Measurements from ENCODE around the gene TMEM213.

Gene TMEM213

GRCh38 chr7:138880881-138881578, 83.2 kb downstream of the TMEM213 start:
- no peak for DNase-seq (ENCODE audit: low read depth)
- no peak for TF ChIP-seq CTCF (conservative IDR thresholded peaks at IDR 0.05; ENCODE audit: low read depth, low read length)
- H3K4me3 ChIP-seq (ENCODE audit: low read length): no peak overlapping the region

GRCh38 chr7:138881579-138882188, 83.9 kb downstream of the TMEM213 start:
- no peak for DNase-seq (ENCODE audit: low read depth)
- no peak for TF ChIP-seq CTCF (conservative IDR thresholded peaks at IDR 0.05; ENCODE audit: low read depth, low read length)
- no peak overlapping the region for H3K4me3 ChIP-seq (ENCODE audit: low read length)

- no peak for DNase-seq (ENCODE audit: low read depth)
These were observed 84.5 kb downstream of the TMEM213 start for GRCh38 chr7:138882249-138882648.

GRCh38 chr7:138885383-138886147, 87.8 kb downstream of the TMEM213 start:
- H3K4me3 ChIP-seq (ENCODE audit: low read length): no peak overlapping the region
- no peak for DNase-seq (ENCODE audit: low read depth)
- peak; percentile 32 for TF ChIP-seq CTCF (conservative IDR thresholded peaks at IDR 0.05; ENCODE audit: low read depth, low read length)

More at GRCh38 chr7:138882249-138882648, 84.5 kb downstream of the TMEM213 start:
- TF ChIP-seq CTCF (conservative IDR thresholded peaks at IDR 0.05; ENCODE audit: low read depth, low read length): no peak
- H3K4me3 ChIP-seq (ENCODE audit: low read length): no peak overlapping the region

GRCh38 chr7:138886501-138886917, 88.7 kb downstream of the TMEM213 start:
- H3K4me3 ChIP-seq (ENCODE audit: low read length): no peak overlapping the region
- peak; percentile 39 for DNase-seq (ENCODE audit: low read depth)
- TF ChIP-seq CTCF (conservative IDR thresholded peaks at IDR 0.05; ENCODE audit: low read depth, low read length): peak; percentile 63

GRCh38 chr7:138887085-138887710, 89.4 kb downstream of the TMEM213 start:
- no peak for TF ChIP-seq CTCF (conservative IDR thresholded peaks at IDR 0.05; ENCODE audit: low read depth, low read length)
- no peak overlapping the region for H3K4me3 ChIP-seq (ENCODE audit: low read length)
- no peak for DNase-seq (ENCODE audit: low read depth)

All from retinal pigment epithelial cell (primary cell).